Epithelial cell of proximal tubule (primary cell): ENCODE results near the gene NLGN2. TPM values are rescaled to one million over a fixed set of nuclear protein-coding genes. Genes with fewer than 3 reads are reported as not detected.

ENCODE experiments used
- DNase-seq: peaks from one replicate; pipeline ENCODE4 v3.0.0-alpha.2; 2011; ENCODE audit warnings: low read depth
- H3K4me3 ChIP-seq: 2 replicates; pipeline ENCODE4 v1.5.1; 2011; ENCODE audit warnings: low read depth, mild to moderate bottlenecking, low read length
- CTCF ChIP-seq: conservative IDR thresholded peaks from 2 replicates; pipeline ENCODE4 v1.5.1; 2012; ENCODE audit warnings: low read depth, mild to moderate bottlenecking, low read length
- total RNA-seq: library from RNA; depleted of rRNA; stranded (reverse); fragments of >200 nt; gene quantifications from 2 replicates; pipeline ENCODE4 v1.2.3, GENCODE V29; 2015

Gene NLGN2
- total RNA-seq, 1 donor from 2014 or later = 10.3 TPM

- no peak for DNase-seq
Observed at GRCh38 chr17:7466639-7467341, 59.1 kb downstream of the NLGN2 start.

GRCh38 chr17:7467498-7467897, 59.9 kb downstream of the NLGN2 start:
- DNase-seq = no peak
- no peak for TF ChIP-seq CTCF

More at GRCh38 chr17:7466639-7467341, 59.1 kb downstream of the NLGN2 start:
- TF ChIP-seq CTCF = no peak
- no peak overlapping the region for H3K4me3 ChIP-seq

GRCh38 chr17:7468290-7468689, 60.6 kb downstream of the NLGN2 start:
- no peak overlapping the region for H3K4me3 ChIP-seq
- TF ChIP-seq CTCF = no peak
- no peak for DNase-seq

More at GRCh38 chr17:7467498-7467897, 59.9 kb downstream of the NLGN2 start:
- H3K4me3 ChIP-seq = no peak overlapping the region

GRCh38 chr17:7468804-7469389, 61.3 kb downstream of the NLGN2 start:
- no peak overlapping the region for H3K4me3 ChIP-seq
- DNase-seq = no peak
- no peak for TF ChIP-seq CTCF

Other genes with a start within 250 kb of the NLGN2 start
- gene ASGR1, start 228.5 kb upstream of the NLGN2 start, total RNA-seq = 0.72 and 5.1 TPM in 2 replicates
- gene DLG4, start 188.0 kb upstream of the NLGN2 start, total RNA-seq = 2.6 and 7.8 TPM in 2 replicates
- 320 and 573 TPM in 2 replicates for gene ACADVL, start 187.9 kb upstream of the NLGN2 start, total RNA-seq
- 46.5 and 68.0 TPM in 2 replicates for gene DVL2, start 173.3 kb upstream of the NLGN2 start, total RNA-seq
- gene PHF23, start 168.4 kb upstream of the NLGN2 start, total RNA-seq = 27.1 and 42.8 TPM in 2 replicates
- gene GABARAP, start 165.4 kb upstream of the NLGN2 start, total RNA-seq = 298 and 570 TPM in 2 replicates
- 36.4 and 58.5 TPM in 2 replicates for gene CTDNEP1, start 156.1 kb upstream of the NLGN2 start, total RNA-seq
- 37.0 and 54.8 TPM in 2 replicates for gene ELP5, start 155.6 kb upstream of the NLGN2 start, total RNA-seq
- gene CLDN7, start 145.4 kb upstream of the NLGN2 start, total RNA-seq = 105 and 200 TPM in 2 replicates
- gene SLC2A4, start 126.1 kb upstream of the NLGN2 start, total RNA-seq = 0.23 and 0.36 TPM in 2 replicates
- 0.14 and 0.35 TPM in 2 replicates for gene YBX2, start 113.2 kb upstream of the NLGN2 start, total RNA-seq
- gene EIF5A, start 100.2 kb upstream of the NLGN2 start, total RNA-seq = 353 and 817 TPM in 2 replicates
- gene GPS2, start 92.5 kb upstream of the NLGN2 start, total RNA-seq = 91.5 and 104 TPM in 2 replicates
- gene NEURL4, start 78.5 kb upstream of the NLGN2 start, total RNA-seq = 13.4 and 19.3 TPM in 2 replicates
- 0.81 and 1.4 TPM in 2 replicates for gene ACAP1, start 71.3 kb upstream of the NLGN2 start, total RNA-seq
- 9.8 and 12.3 TPM in 2 replicates for gene KCTD11, start 55.7 kb upstream of the NLGN2 start, total RNA-seq
- not detected in 2 replicates for gene TMEM95, start 52.7 kb upstream of the NLGN2 start, total RNA-seq
- 5.4 and 7.3 TPM in 2 replicates for gene TNK1, start 26.8 kb upstream of the NLGN2 start, total RNA-seq
- gene PLSCR3, start 13.3 kb upstream of the NLGN2 start, total RNA-seq = 33.0 and 59.0 TPM in 2 replicates
- gene TMEM256, start 3.7 kb upstream of the NLGN2 start, total RNA-seq = 134 and 163 TPM in 2 replicates
- not detected in 2 replicates for gene SPEM1, start 12.5 kb downstream of the NLGN2 start, total RNA-seq
- not detected in 2 replicates for gene SPEM2, start 17.8 kb downstream of the NLGN2 start, total RNA-seq
- gene SPEM3, start 21.0 kb downstream of the NLGN2 start, total RNA-seq = not detected in 2 replicates
- 24.6 and 25.0 TPM in 2 replicates for gene TMEM102, start 27.6 kb downstream of the NLGN2 start, total RNA-seq
- 0.51 and 11.5 TPM in 2 replicates for gene FGF11, start 31.7 kb downstream of the NLGN2 start, total RNA-seq
- 21.3 and 30.7 TPM in 2 replicates for gene CHRNB1, start 37.2 kb downstream of the NLGN2 start, total RNA-seq
- 17.9 and 24.6 TPM in 2 replicates for gene ZBTB4, start 71.8 kb downstream of the NLGN2 start, total RNA-seq
- not detected in 2 replicates for gene SLC35G6, start 73.6 kb downstream of the NLGN2 start, total RNA-seq
- 30.3 and 30.5 TPM in 2 replicates for gene POLR2A, start 76.5 kb downstream of the NLGN2 start, total RNA-seq
- 25.2 and 31.8 TPM in 2 replicates for gene TNFSF12, start 141.2 kb downstream of the NLGN2 start, total RNA-seq
- 5.2 and 6.4 TPM in 2 replicates for gene TNFSF13, start 150.9 kb downstream of the NLGN2 start, total RNA-seq
- gene SENP3, start 154.1 kb downstream of the NLGN2 start, total RNA-seq = 62.9 and 113 TPM in 2 replicates
- gene CD68, start 171.8 kb downstream of the NLGN2 start, total RNA-seq = 10.7 and 16.7 TPM in 2 replicates
- gene MPDU1, start 176.0 kb downstream of the NLGN2 start, total RNA-seq = 236 and 272 TPM in 2 replicates
- gene SOX15, start 182.2 kb downstream of the NLGN2 start, total RNA-seq = 18.7 and 19.0 TPM in 2 replicates
- 49.9 and 53.6 TPM in 2 replicates for gene FXR2, start 207.1 kb downstream of the NLGN2 start, total RNA-seq
- gene SAT2, start 220.0 kb downstream of the NLGN2 start, total RNA-seq = 32.6 and 43.4 TPM in 2 replicates
- not detected in 2 replicates for gene SHBG, start 222.3 kb downstream of the NLGN2 start, total RNA-seq
- not detected in 2 replicates for gene ATP1B2, start 243.1 kb downstream of the NLGN2 start, total RNA-seq